Fibroblast of pulmonary artery (primary cell): ENCODE results near the gene PLXND1.

ENCODE experiments used
- DNase-seq: peaks from one replicate; pipeline ENCODE4 v3.0.0-alpha.2; 2010; ENCODE audit warnings: low read depth
- H3K4me3 ChIP-seq: replicated peaks from 2 replicates; pipeline ENCODE4 v1.5.1; 2011; ENCODE audit warnings: low read depth, mild to moderate bottlenecking, control low read depth, low read length, moderate library complexity
- CTCF ChIP-seq: IDR thresholded peaks from 2 replicates; pipeline ENCODE4 v1.5.1; 2011; ENCODE audit warnings: mild to moderate bottlenecking, control low read depth, low read length, inconsistent platforms; ENCODE audit errors: missing control alignments

The PLXND1 gene, protein sequence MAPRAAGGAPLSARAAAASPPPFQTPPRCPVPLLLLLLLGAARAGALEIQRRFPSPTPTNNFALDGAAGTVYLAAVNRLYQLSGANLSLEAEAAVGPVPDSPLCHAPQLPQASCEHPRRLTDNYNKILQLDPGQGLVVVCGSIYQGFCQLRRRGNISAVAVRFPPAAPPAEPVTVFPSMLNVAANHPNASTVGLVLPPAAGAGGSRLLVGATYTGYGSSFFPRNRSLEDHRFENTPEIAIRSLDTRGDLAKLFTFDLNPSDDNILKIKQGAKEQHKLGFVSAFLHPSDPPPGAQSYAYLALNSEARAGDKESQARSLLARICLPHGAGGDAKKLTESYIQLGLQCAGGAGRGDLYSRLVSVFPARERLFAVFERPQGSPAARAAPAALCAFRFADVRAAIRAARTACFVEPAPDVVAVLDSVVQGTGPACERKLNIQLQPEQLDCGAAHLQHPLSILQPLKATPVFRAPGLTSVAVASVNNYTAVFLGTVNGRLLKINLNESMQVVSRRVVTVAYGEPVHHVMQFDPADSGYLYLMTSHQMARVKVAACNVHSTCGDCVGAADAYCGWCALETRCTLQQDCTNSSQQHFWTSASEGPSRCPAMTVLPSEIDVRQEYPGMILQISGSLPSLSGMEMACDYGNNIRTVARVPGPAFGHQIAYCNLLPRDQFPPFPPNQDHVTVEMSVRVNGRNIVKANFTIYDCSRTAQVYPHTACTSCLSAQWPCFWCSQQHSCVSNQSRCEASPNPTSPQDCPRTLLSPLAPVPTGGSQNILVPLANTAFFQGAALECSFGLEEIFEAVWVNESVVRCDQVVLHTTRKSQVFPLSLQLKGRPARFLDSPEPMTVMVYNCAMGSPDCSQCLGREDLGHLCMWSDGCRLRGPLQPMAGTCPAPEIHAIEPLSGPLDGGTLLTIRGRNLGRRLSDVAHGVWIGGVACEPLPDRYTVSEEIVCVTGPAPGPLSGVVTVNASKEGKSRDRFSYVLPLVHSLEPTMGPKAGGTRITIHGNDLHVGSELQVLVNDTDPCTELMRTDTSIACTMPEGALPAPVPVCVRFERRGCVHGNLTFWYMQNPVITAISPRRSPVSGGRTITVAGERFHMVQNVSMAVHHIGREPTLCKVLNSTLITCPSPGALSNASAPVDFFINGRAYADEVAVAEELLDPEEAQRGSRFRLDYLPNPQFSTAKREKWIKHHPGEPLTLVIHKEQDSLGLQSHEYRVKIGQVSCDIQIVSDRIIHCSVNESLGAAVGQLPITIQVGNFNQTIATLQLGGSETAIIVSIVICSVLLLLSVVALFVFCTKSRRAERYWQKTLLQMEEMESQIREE (N-terminal part only)

DNA sequence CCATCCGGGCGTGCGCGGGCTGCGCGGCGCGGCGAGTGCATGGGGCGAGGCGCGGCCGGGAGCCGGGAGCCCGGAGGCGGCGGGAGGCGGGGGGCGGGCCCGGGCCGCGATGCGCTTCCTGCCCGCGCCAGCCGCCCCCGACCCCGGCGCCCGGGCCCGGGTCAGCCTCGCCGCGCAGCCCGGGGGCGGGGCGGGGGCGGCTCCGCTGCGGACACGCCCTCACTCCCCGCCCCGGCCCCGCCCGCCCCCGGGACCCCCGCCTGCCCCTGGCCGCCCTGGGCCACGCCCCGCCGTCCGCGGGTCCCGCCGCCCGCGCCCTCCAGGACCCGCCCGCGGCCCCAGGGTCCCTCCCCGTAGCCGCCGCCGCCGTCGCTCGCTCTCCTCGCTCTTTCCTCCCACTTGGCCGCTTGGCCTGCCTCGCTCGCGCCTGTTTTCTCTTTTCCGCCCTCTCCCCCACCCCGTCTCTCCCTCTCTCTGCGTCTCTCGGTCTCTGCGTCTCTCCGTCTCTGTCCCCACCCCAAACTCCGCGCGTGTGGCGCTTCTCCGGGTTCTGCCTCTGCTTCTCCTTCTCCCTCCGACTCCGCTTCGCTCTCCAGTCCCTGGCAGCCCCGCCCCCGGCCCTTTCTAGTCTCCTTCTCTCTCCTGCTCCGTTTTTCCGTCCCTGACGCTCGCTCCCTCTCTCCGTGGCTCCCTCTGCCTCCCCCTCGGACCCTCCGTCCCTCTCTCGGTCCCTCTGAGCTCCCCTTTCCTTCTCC lies at the start of gene PLXND1:
Gene PLXND1 (minus strand): TSS at position 41 of the 755 bp plus-strand sequence. CDS start 37 bp downstream, at position 4.
- DNase-seq, result peak; percentile 82
- no peak for TF ChIP-seq CTCF
- H3K4me3 ChIP-seq, result peak within 1 kb of the TSS; percentile 90

DNA sequence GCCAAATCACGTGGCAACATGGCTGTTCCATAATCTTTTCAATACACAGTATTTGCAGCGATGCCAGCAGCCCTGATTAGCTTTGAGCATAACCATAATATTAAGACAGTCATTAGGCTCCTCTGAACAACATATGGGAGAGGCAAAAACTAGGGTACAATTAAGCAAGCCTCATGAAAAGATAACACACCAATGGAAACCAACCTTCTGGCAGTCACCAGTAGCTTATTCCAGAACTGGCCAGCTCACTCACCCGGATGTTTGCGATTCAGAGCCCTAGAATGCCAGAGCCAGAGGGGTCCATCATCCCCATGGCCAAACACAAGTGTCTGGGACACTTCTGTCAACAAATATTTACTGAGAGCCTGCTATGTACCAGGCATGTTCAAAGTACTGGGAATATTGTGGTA lies 48.8 kb upstream of the PLXND1 start:
- H3K4me3 ChIP-seq, result no peak overlapping the region
- no peak for TF ChIP-seq CTCF
- DNase-seq, result no peak

DNA sequence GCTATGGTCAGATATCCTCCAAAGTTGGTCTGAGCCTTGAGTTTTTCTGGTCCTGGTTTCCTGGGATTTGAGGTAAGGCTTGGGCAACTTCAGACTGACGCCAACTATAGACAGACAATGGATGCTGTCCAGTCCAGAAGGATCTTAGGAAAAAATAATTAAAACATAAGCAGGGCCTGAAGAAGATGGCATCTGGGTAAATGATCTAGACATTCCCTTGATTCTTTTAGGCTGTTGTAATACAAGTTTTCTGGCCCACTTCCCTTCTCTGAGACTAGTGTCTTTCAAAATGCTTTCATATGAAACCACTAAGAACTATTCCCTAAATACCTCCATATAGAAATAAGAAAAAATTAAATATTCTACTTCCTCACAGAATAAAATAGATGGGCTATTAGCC lies 47.7 kb upstream of the PLXND1 start:
- TF ChIP-seq CTCF, result no peak
- no peak overlapping the region for H3K4me3 ChIP-seq
- peak; percentile 58 for DNase-seq

DNA sequence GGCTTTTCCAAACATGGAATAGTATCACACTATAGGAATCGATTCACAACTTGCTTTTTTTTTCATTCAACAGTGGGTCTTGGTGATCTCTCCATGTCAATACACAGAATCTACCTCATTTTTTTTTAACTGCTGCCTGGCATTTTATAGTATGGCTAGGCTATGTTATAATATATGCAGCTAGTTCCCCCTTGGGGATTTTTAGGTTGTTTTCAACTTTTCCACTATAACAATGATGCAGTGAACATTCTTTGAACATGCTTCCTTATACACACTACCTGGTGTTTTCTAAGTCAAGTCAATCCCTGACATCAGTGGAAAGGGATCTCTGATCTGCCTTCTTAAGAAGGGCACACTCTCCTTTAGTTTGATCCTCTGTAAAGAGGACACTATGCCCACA lies 46.5 kb upstream of the PLXND1 start:
- no peak for DNase-seq
- TF ChIP-seq CTCF, result no peak
- no peak overlapping the region for H3K4me3 ChIP-seq

DNA sequence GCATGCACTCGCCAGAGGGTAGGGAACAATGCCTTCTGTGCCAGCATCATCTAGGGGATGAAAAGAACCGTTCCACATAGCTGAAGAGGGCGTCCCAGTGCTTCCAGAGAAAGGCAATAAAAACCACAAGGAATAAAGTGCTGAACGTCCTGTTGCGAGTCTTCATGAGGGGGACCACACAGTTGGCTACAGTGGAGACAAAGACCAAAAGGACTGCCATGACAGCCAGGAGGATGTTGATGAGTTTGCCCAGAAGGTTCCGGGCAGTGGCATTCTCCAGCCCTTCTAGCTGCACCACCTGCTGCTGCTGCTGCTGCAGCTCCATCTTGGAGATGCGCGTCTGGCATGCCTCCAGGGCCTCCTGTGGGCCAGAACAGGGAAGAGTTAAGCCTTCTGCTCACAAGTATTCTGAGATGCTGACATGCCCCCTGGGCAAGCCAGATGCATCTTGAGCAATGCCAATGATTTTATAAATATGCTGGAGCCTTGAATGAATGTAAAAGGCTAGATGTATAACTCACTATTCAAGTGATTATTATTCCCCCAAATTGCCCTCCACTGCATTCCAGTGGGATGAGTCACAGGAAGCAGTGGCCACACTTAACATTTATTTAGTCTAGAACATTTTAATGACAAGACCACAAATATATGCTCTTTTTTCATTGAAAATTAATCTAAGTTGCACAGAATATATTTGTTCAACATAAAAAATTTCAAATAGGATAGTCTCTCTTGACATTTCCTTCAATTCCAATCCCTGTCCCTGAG lies 45.1 kb upstream of the PLXND1 start:
- no peak for TF ChIP-seq CTCF
- no peak overlapping the region for H3K4me3 ChIP-seq
- DNase-seq, result peak; percentile 74
